ENCODE results near the gene REPIN1.

- TF ChIP-seq, protein P1, sequence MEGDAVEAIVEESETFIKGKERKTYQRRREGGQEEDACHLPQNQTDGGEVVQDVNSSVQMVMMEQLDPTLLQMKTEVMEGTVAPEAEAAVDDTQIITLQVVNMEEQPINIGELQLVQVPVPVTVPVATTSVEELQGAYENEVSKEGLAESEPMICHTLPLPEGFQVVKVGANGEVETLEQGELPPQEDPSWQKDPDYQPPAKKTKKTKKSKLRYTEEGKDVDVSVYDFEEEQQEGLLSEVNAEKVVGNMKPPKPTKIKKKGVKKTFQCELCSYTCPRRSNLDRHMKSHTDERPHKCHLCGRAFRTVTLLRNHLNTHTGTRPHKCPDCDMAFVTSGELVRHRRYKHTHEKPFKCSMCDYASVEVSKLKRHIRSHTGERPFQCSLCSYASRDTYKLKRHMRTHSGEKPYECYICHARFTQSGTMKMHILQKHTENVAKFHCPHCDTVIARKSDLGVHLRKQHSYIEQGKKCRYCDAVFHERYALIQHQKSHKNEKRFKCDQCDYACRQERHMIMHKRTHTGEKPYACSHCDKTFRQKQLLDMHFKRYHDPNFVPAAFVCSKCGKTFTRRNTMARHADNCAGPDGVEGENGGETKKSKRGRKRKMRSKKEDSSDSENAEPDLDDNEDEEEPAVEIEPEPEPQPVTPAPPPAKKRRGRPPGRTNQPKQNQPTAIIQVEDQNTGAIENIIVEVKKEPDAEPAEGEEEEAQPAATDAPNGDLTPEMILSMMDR (IDR thresholded peaks at IDR 0.05; ENCODE audit: low read length): no peak
- TF ChIP-seq EZH2 (optimal IDR thresholded peaks at IDR 0.05; ENCODE audit: low read depth, low read length) (no peak), EZH2phosphoT487 (IDR thresholded peaks at IDR 0.05; ENCODE audit: low read length) (no peak)
Measured at GRCh38 chr7:150321788-150322113, 46.9 kb upstream of the REPIN1 start.

All from MM.1S (cell line).